Renal cortex interstitium (tissue), 11 donors: Measurements from ENCODE around the gene KIF26B. TPM values are rescaled to one million over a fixed set of nuclear protein-coding genes. Genes with fewer than 3 reads are reported as not detected.

ENCODE experiments used
- DNase-seq, 11 donors: peaks; one replicate each; pipeline ENCODE4 v3.0.0-alpha.2; 2013; ENCODE audit warnings: low read depth in 9 of 11, low spot score in 4 of 11; ENCODE audit errors: extremely low read depth in 1 of 11
- polyA plus RNA-seq, 3 donors: library from polyadenylated mRNA; unstranded; fragments of 120-200 nt; gene quantifications; one replicate each; pipeline ENCODE4 v1.2.1, GENCODE V29; 2013; ENCODE audit not compliant: insufficient read length in 3 of 3

KIF26B gene
- polyA plus RNA-seq, 3 donors, result 33.4 to 39.4 (median 38.3) TPM

DNA sequence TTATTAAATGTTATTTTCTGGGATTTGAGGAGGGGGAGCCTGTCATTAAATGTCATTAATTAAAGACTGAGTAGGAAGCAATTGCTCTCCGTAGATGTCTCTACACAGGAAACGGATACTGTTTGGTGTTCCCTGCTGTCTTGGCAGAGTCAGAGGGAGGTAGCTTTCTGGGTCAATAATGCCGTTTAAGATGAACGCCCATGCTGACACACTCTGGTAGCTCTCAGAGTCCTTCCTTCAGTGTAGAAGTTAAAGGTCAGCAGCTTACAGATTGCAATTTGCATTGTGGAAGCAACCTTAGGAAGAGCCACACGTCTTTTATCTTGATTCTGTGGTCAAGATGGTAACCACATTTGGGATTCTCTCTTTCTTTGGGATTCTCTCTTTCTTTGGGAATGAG lies 257.5 kb downstream of the KIF26B start:
- no peak for DNase-seq

GRCh38 chr1:245416781-245417180 lies 262.0 kb downstream of the KIF26B start:
- no peak for DNase-seq

DNA sequence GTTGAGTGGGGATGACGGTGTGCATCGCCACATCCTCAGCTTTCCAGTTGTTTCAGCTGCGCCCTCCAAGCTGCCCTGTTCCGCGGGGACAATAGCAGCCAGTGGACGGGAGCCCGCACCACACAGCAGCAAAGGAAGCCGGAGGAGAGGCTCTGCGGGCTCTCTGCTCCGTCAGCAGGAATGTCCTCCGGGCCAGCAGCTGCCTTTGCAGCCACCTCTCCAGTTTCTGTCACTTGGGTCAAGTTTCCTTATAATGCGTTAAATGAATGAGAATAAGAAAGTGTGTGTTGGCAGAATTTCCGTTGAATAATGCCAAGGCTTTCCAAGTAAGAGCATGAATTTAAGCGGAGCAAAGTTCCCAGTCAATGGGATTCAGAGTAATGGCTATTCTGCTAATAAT lies 263.3 kb downstream of the KIF26B start:
- DNase-seq, result no peak

DNA sequence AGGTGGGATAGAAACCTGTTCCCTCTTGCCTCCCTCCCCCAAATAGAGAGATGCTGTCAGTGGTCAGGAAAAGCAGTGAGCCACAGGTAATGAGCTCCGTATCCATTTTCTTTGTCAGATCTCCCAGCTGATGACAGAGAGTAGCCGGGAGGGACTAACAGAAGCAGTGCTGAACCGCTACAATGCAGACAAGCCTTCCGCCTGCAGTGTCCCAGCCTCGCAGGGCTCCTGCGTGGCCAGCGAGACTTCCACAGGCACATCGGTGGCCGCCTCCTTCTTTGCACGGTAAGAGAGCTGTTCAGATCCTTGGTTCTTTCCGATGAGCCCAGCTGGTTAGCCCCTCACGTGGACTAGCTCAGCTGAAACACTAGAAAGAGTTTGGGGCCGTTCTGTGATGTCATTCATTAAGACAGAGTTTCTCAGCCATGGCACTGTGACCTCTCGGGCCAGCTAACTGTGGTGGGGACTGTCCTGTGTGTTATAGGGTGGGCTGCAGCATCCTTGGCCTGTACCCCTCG lies 264.7 kb downstream of the KIF26B start:
- DNase-seq, result no peak

- DNase-seq, result no peak
These were observed 265.2 kb downstream of the KIF26B start for GRCh38 chr1:245419989-245420388.

GRCh38 chr1:245420926-245421325 lies 266.1 kb downstream of the KIF26B start:
- DNase-seq, result no peak

DNA sequence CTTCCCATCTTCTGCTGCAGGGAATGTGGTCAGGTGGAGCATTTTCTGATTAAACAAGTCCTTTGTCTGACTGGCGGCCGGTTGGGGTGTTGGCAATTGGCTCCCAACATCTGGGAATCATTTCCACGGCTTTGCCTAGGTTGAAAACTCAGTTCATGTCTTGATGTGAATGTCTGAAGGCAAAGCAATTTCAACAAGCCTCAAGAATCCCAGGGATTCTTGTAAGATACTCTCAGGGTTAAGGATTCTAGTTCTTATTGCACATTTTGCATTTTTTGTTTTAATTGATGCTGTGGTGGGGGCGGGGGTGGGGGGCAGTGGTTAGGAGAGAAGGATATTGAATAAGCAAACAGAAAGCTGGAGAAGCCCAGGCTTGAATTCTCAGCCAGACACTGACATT lies 273.9 kb downstream of the KIF26B start:
- no peak for DNase-seq

GRCh38 chr1:245431706-245432105 lies 276.9 kb downstream of the KIF26B start:
- no peak for DNase-seq

DNA sequence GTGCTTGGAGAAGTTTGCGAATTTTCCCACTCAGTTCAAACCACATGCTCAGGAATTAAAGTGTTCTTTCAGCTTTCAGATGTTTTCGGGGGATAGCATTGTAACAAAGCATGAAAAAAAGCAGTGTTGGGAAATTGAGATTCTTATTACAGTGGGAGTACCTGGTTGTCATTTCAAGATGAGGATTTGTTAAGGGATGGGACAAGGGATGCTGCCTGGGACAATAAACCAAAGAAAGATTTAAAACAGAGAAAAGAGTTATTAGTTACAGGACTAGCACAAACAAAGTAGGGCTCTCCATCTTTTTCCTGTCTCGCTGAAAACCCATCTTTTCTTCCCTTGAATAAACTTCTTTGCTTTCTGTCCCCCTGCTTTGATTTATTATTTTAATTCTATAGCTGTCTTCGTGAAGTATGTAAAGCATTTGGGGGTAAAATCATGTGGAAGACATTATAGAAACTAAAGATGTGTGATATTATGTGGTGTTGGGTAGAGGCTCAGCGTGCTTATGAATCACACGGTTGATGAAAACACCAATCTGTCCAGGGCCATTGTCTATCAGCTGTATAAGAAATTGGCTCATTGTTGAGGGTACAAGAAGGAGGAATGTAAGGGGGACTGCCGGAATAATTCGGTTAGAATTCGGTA lies 277.6 kb downstream of the KIF26B start:
- DNase-seq, result no peak

GRCh38 chr1:245433561-245433960 lies 278.8 kb downstream of the KIF26B start:
- no peak for DNase-seq

DNA sequence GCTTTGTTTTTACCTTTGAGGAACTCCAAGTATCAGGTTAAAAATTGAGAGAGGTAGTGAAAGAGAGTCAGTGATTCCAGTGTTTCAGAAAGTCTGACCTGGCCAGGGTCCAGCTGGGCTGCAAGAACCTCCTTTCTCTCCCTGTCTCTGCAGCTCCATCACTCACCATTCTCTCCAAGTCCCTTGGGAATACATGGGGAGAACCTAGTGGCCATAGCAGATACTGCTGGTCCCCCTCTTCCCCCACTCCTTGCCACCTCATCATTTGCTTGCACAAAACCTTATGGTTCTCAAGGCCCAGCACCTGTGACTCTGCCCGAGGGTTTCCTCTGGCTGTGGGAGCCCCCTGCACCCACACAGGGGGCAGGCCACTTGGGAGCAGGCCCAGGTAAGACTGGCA lies 279.5 kb downstream of the KIF26B start:
- no peak for DNase-seq

GRCh38 chr1:245436407-245436806 lies 281.6 kb downstream of the KIF26B start:
- DNase-seq, result no peak

DNA sequence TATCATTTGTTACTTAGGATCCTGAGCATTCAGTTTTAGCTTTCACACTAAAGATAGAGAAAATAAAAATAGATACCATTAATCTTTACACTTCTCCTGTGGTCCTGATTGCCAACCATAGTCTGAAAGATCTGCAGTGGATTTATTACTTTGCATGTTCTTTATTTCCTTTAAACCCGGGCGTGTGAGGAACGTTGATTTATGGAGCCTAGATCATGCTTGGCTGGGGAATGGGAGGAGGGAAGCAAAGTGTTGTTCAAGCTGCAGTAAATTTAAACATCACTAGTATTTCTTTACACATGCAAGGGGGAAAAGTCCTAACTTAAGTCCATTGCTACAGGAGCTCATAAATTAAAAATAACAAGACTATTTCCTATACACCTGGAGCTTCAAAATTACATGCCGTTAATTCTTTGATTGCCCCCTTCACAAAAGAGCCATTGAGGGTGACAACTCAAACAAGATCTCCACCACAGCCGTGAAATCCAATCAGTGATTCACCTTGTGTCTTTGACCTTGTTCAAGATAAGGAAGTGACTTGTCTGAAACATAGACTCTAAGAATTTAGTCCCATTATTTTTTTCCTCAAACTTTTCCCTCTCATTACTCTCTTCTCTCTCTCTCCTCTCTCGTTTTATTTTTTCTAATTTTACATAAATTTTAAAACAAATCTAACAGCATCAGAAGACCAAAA lies 282.7 kb downstream of the KIF26B start:
- DNase-seq, result peak in 2 of 11 donors; percentile 69 to 79

DNA sequence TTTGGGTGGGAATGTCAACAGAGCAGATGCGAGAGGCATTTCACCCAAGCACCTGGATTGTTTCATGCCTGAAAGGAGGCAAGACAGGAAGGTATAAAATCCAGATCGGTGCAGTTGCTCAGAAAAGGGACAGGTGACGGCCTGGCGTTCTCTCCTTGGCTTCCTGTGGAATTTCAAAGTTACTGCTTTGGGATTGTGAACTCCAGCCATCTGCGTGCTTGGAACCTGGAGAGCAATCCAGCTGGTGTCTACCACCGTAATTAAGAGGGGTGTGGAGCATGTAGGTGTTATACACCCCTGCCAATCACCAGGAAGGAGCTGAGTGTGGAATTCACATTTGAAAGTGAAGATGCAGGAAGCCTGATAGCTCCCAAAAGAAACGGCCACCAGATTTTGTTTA lies 286.1 kb downstream of the KIF26B start:
- DNase-seq, result no peak

DNA sequence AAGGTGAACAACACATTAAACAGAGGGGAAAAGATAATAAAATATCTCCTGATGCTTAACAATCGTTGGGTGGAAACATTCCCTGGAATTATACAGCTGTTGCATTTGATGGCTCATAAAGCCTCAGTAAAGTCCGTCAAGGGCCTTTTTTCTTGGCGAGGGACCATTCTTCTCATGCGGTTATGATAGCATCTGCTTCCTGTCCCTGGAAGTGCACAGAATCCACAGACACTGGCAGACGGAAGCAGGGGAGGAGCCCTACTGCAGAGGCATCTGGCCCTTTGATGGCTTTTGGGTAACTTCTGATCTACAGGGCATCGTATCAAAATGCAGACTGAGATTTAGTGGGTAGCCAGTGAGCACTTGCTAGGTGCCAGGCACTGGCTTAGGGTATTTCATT lies 286.9 kb downstream of the KIF26B start:
- DNase-seq, result peak in 2 of 11 donors; percentile 48 to 63

- no peak for DNase-seq
These were observed 289.5 kb downstream of the KIF26B start for GRCh38 chr1:245444147-245444828.

DNA sequence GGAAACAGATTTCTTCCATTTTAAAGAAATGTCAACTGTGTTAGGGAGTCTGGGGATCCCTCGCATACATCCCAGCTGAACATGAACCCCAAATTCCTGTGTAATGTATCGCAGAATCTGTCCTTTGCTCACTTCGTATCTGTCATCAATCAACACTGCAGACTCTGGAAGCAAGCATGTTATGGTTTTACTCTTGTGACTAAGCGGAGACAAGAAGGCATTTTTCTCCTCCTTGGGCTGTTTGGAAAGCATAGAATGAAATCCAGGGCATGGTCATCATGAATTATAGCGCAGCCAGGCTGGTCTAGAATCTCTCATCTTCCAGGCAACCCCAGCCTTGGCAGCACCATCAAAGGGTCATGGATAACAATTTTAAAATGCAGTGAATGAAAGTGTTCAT lies 290.2 kb downstream of the KIF26B start:
- no peak for DNase-seq

GRCh38 chr1:245448531-245448930 lies 293.7 kb downstream of the KIF26B start:
- DNase-seq, result no peak

GRCh38 chr1:245448975-245449431 lies 294.2 kb downstream of the KIF26B start:
- DNase-seq, result peak in 1 of 11 donors; percentile 39

DNA sequence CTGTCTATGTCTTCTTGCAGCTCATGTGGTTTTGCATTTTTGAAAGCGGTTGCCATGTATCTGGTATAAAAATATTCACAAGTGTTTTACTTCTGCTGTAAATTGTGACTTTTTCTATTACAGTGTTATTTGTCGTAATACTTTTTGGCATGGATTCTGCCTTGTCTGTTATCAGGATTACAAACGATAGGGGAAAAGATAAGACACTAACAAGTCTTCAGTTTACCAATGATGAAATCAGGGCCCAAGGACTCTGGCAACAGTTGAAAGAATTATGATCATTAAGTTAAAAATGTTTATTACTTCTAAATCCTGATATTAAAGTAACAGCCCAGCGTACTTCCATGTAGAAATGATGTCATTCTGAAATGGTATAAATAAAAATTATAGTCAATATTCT lies 298.8 kb downstream of the KIF26B start:
- no peak for DNase-seq
